Endothelial cell of umbilical vein (primary cell): ENCODE data around the gene ALLC. TPM values are rescaled to one million over a fixed set of nuclear protein-coding genes. Genes with fewer than 3 reads are reported as not detected.

ENCODE experiments used
- BruUV-seq: library from RNA; stranded (reverse); fragments of 400-500 nt; replicated peaks from 2 replicates; lab custom pipeline; 2021; lab: Mats Ljungman, UMichigan
- CTCF ChIA-PET: fragments of 300-600, 350-600 bp; sonication (Branson Sonifier 250); formaldehyde crosslinking; loops from one replicate; lab custom pipeline; 2021; ENCODE audit warnings: antibody characterized with exemption, inconsistent platforms; lab: Charles Lee
- POLR2A ChIA-PET: fragments of 300-600, 350-600 bp; sonication (Branson Sonifier 250); formaldehyde crosslinking; loops from one replicate; lab custom pipeline; 2021; ENCODE audit warnings: antibody characterized with exemption, inconsistent platforms; lab: Charles Lee
- DNase-seq: peaks from one replicate; pipeline ENCODE4 v3.0.0-alpha.2; 2011; ENCODE audit warnings: low read depth, low spot score
- FAIRE-seq: peaks from 2 replicates; lab custom pipeline; 2011; peaks lifted over from hg19 to GRCh38; lab: Jason Lieb, UNC
- H2AFZ ChIP-seq: 2 replicates; pipeline ENCODE4 v1.6.0; 2012; ENCODE audit warnings: low read depth, low read length, control low read depth, inconsistent platforms
- H3K27ac ChIP-seq: 2 replicates; pipeline ENCODE4 v1.5.1; 2011; ENCODE audit warnings: low read depth, mild to moderate bottlenecking, control low read depth, low read length, moderate library complexity; ENCODE audit not compliant: insufficient read depth
- H3K27me3 ChIP-seq, 2 experiments: 2 replicates each; pipeline versions ENCODE4 v1.6.0 to v1.6.1; 2011; ENCODE audit warnings: low read length in 2 of 2, mixed read lengths in 1 of 2; ENCODE audit not compliant: control insufficient read depth in 2 of 2, insufficient read depth in 2 of 2
- H3K36me3 ChIP-seq, 2 experiments: 2 replicates in 1 of 2; 3 replicates in 1 of 2; pipeline ENCODE4 v1.5.1; 2011; ENCODE audit warnings: low read length in 2 of 2, mild to moderate bottlenecking in 1 of 2, moderate library complexity in 1 of 2; ENCODE audit not compliant: control insufficient read depth in 2 of 2, insufficient read depth in 2 of 2; ENCODE audit errors: extremely low read depth in 1 of 2
- H3K4me1 ChIP-seq: 3 replicates; pipeline ENCODE4 v1.5.1; 2011; ENCODE audit warnings: mild to moderate bottlenecking, low read length; ENCODE audit not compliant: control insufficient read depth, insufficient read depth; ENCODE audit errors: extremely low read depth
- H3K4me2 ChIP-seq: 2 replicates; pipeline ENCODE4 v1.6.1; 2011; ENCODE audit warnings: low read length, control low read depth, mixed read lengths; ENCODE audit not compliant: insufficient read depth
- H3K4me3 ChIP-seq, 3 experiments: fragments of 200-600 bp in 1 of 3; sonication (generic), shearing (Covaris generic) in 1 of 3; replicated peaks in 1 of 3; 2 replicates each; pipeline ENCODE4 v1.5.1; 2011 to 2016; ENCODE audit warnings: control low read depth in 3 of 3, low read length in 3 of 3, mild to moderate bottlenecking in 2 of 3, inconsistent platforms in 1 of 3, low read depth in 1 of 3, moderate library complexity in 1 of 3; ENCODE audit not compliant: insufficient read depth in 1 of 3
- H3K79me2 ChIP-seq: 2 replicates; pipeline ENCODE4 v1.6.0; 2012; ENCODE audit warnings: low read length, inconsistent platforms; ENCODE audit not compliant: control insufficient read depth, insufficient read depth
- H3K9ac ChIP-seq: replicated peaks from 2 replicates; pipeline ENCODE3; 2011; ENCODE audit warnings: low read length, control low read depth; ENCODE audit not compliant: insufficient read depth; ENCODE audit errors: extremely low read depth
- H3K9me1 ChIP-seq: replicated peaks from 3 replicates; pipeline ENCODE4 v1.6.0; 2011; ENCODE audit warnings: mild to moderate bottlenecking, low read length; ENCODE audit not compliant: control insufficient read depth, insufficient read depth; ENCODE audit errors: extremely low read depth
- H3K9me3 ChIP-seq: replicated peaks from 2 replicates; pipeline ENCODE4 v1.5.1; 2012; ENCODE audit warnings: low read length, inconsistent platforms; ENCODE audit not compliant: control insufficient read depth, insufficient read depth
- H4K20me1 ChIP-seq: replicated peaks from 2 replicates; pipeline ENCODE3; 2011; ENCODE audit warnings: mild to moderate bottlenecking, low read length; ENCODE audit not compliant: control insufficient read depth, insufficient read depth; ENCODE audit errors: extremely low read depth
- CTCF ChIP-seq, 2 donors: IDR thresholded peaks; 1 replicate in 1 of 2; 2 replicates in 1 of 2; pipeline ENCODE4 v1.5.1; 2011; ENCODE audit warnings: low read length in 2 of 2, mild to moderate bottlenecking in 2 of 2, moderate library complexity in 2 of 2, control low read depth in 1 of 2, inconsistent platforms in 1 of 2, low read depth in 1 of 2; ENCODE audit not compliant: insufficient read depth in 1 of 2; ENCODE audit errors: extremely low read depth in 1 of 2
- EZH2 ChIP-seq: IDR thresholded peaks from 2 replicates; pipeline ENCODE4 v1.6.1; 2012; ENCODE audit warnings: borderline replicate concordance, low read depth, mild to moderate bottlenecking, moderate library complexity, low read length, inconsistent platforms; ENCODE audit not compliant: severe bottlenecking
- FOS ChIP-seq: IDR thresholded peaks from 2 replicates; pipeline ENCODE4 v1.6.1; 2011; ENCODE audit warnings: mild to moderate bottlenecking, low read length, moderate library complexity, borderline replicate concordance; ENCODE audit not compliant: insufficient read depth
- GATA2 ChIP-seq: IDR thresholded peaks from 2 replicates; pipeline ENCODE4 v1.7.0; 2011; ENCODE audit warnings: low read depth, mild to moderate bottlenecking, moderate library complexity, mixed read lengths, low read length; ENCODE audit not compliant: insufficient read length, insufficient read depth
- JUN ChIP-seq: IDR thresholded peaks from 2 replicates; pipeline ENCODE4 v1.6.1; 2011; ENCODE audit warnings: borderline replicate concordance, low read depth; ENCODE audit not compliant: insufficient read length, insufficient read depth
- MAX ChIP-seq: IDR thresholded peaks from 2 replicates; pipeline ENCODE4 v1.6.1; 2011; ENCODE audit not compliant: insufficient read depth, insufficient read length
- MYC ChIP-seq: IDR thresholded peaks from one replicate; pipeline ENCODE4 v1.6.1; 2011; ENCODE audit warnings: mild to moderate bottlenecking, low read depth, low read length
- POLR2A ChIP-seq: IDR thresholded peaks from 2 replicates; pipeline ENCODE4 v1.6.1; 2012; ENCODE audit warnings: low read depth, mild to moderate bottlenecking, control low read depth, low read length
- POLR2AphosphoS5 ChIP-seq: IDR thresholded peaks from 2 replicates; pipeline ENCODE4 v1.6.1; 2012; ENCODE audit warnings: low read depth, mild to moderate bottlenecking, control low read depth, low read length, moderate library complexity; ENCODE audit not compliant: insufficient read depth
- dilution Hi-C: fragments of 300-500 bp; cut with MboI; formaldehyde crosslinking; loops from one replicate; pipeline ENCODE4 v1.15.0; 2019; ENCODE audit warnings: low sequenced_read_pairs; ENCODE audit not compliant: extremely low pct_ligation_motif_present
- intact Hi-C: fragments of 100-400 bp; cut with micrococcal nuclease; formaldehyde crosslinking; loops from one replicate; pipeline ENCODE4 v1.10.0; 2022
- polyA plus RNA-seq, 4 experiments: library from polyadenylated mRNA; depleted of rRNA in 3 of 4; stranded (reverse) in 3 of 4; unstranded in 1 of 4; fragments of >200 nt; gene quantifications; 2 replicates each; pipeline versions ENCODE4 v1.2.1 to v1.2.3, GENCODE V29; 2011 to 2012; ENCODE audit warnings: missing spikeins in 1 of 4
- total RNA-seq: library from RNA; stranded (reverse); gene quantifications from 2 replicates; pipeline ENCODE4 v1.2.3, GENCODE V29; 2021

ALLC gene
- total and polyA plus RNA-seq, 2 donors (not counting 3 experiments of a cell fraction or from before 2014, with no cell fraction given) = not detected

GRCh38 chr2:3624059-3624794 lies 33.8 kb upstream of the ALLC start:
- FAIRE-seq (no peak), DNase-seq (no peak)
- no peaks in the 10 kb centered on the region for H3K36me3 ChIP-seq
- ChIA-PET CTCF (interaction anchor here (1.2 kb wide), 1 partner anchor 18 kb away, joined by 3 read pairs; no protein-coding TSS in a partner anchor), POLR2A (no interaction called here)
- H4K20me1 ChIP-seq = no peaks in the 10 kb centered on the region
- no peaks in the 10 kb centered on the region for H3K4me1 ChIP-seq
- no peaks in the 10 kb centered on the region for H3K9me1 ChIP-seq
- H3K4me3 ChIP-seq = no peak overlapping the region
- BruUV-seq = no TSS peak
- no peak overlapping the region for H3K4me2 ChIP-seq
- no peak for TF ChIP-seq MYC
- TF ChIP-seq JUN = no peak
- no peak for TF ChIP-seq GATA2
- no peak for TF ChIP-seq MAX
- TF ChIP-seq FOS = no peak
- H3K9ac ChIP-seq = no peak overlapping the region
- no peak overlapping the region for H3K27ac ChIP-seq
- no peak overlapping the region for H2AFZ ChIP-seq
- H3K27me3 ChIP-seq = peaks cover 0 to 3% of the 10 kb centered on the region in 2 experiments
- intact Hi-C loops = no loop called here
- H3K9me3 ChIP-seq = no peaks in the 10 kb centered on the region
- dilution Hi-C loops = no loop called here
- H3K79me2 ChIP-seq = no peaks in the 10 kb centered on the region

- H3K4me1 ChIP-seq = no peaks in the 10 kb centered on the region
- H3K9me3 ChIP-seq = no peaks in the 10 kb centered on the region
- no peak overlapping the region for H3K4me3 ChIP-seq
- dilution Hi-C loops (no loop called here), intact Hi-C loops (no loop called here)
- TF ChIP-seq MYC = no peak
- TF ChIP-seq EZH2 = no peak
- TF ChIP-seq POLR2A = no peak
- TF ChIP-seq CTCF (IDR thresholded peaks at IDR 0.05; ENCODE audit: extremely low read depth in 1 of 2, insufficient read depth in 1 of 2, low read depth in 1 of 2, low read length in 2 of 2) = no peak
- no peak for TF ChIP-seq MAX
- TF ChIP-seq FOS = no peak
- TF ChIP-seq POLR2AphosphoS5 = no peak
- no peak for TF ChIP-seq GATA2
- no TSS peak for BruUV-seq
- FAIRE-seq (no peak), DNase-seq (no peak)
- H4K20me1 ChIP-seq = no peaks in the 10 kb centered on the region
- peaks cover 0 to 2% of the 10 kb centered on the region in 2 experiments for H3K27me3 ChIP-seq
- no peak overlapping the region for H3K4me2 ChIP-seq
- no peaks in the 10 kb centered on the region for H3K36me3 ChIP-seq
- H3K27ac ChIP-seq = no peak overlapping the region
- no peaks in the 10 kb centered on the region for H3K79me2 ChIP-seq
- no peaks in the 10 kb centered on the region for H3K9me1 ChIP-seq
- POLR2A ChIA-PET = no interaction called here
- H2AFZ ChIP-seq = no peak overlapping the region
- CTCF ChIA-PET = no interaction called here
- no peak overlapping the region for H3K9ac ChIP-seq
Measured at GRCh38 chr2:3625186-3625585, 32.8 kb upstream of the ALLC start.
